ENCODE results near the gene HECTD1.

DNA sequence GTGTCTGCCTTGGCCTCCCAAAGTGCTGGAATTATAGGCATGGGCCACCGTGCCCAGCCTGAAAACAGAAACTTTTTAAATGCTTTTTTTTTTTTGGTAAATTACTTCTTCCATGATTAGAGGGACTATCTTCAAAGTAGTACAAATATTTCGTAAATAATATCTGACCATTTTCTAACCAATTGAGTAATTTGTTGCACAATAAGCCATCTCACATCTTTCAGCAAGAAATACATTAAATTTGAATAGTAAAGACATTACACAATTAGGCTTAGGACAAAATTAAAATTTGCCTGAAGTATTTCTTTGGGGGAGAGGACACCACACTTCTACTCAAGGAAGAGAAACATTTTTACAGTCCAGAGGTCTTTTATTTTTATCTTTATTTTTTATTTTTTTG, 96.7 kb downstream of the HECTD1 start:
- no peak for TF ChIP-seq GABPA (IDR thresholded peaks at IDR 0.05; ENCODE audit: low read depth)
- TF ChIP-seq, protein P1, sequence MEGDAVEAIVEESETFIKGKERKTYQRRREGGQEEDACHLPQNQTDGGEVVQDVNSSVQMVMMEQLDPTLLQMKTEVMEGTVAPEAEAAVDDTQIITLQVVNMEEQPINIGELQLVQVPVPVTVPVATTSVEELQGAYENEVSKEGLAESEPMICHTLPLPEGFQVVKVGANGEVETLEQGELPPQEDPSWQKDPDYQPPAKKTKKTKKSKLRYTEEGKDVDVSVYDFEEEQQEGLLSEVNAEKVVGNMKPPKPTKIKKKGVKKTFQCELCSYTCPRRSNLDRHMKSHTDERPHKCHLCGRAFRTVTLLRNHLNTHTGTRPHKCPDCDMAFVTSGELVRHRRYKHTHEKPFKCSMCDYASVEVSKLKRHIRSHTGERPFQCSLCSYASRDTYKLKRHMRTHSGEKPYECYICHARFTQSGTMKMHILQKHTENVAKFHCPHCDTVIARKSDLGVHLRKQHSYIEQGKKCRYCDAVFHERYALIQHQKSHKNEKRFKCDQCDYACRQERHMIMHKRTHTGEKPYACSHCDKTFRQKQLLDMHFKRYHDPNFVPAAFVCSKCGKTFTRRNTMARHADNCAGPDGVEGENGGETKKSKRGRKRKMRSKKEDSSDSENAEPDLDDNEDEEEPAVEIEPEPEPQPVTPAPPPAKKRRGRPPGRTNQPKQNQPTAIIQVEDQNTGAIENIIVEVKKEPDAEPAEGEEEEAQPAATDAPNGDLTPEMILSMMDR (IDR thresholded peaks at IDR 0.05): no peak
- TF ChIP-seq RCOR1 (IDR thresholded peaks at IDR 0.05; ENCODE audit: low read length): no peak
- no peak for TF ChIP-seq EP300 (IDR thresholded peaks at IDR 0.05; ENCODE audit: borderline replicate concordance in 1 of 2, low read depth in 1 of 2, low read length in 1 of 2)
- TF ChIP-seq, protein P2, sequence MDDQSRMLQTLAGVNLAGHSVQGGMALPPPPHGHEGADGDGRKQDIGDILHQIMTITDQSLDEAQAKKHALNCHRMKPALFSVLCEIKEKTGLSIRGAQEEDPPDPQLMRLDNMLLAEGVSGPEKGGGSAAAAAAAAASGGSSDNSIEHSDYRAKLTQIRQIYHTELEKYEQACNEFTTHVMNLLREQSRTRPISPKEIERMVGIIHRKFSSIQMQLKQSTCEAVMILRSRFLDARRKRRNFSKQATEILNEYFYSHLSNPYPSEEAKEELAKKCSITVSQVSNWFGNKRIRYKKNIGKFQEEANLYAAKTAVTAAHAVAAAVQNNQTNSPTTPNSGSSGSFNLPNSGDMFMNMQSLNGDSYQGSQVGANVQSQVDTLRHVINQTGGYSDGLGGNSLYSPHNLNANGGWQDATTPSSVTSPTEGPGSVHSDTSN (IDR thresholded peaks at IDR 0.05): no peak
- no peak for TF ChIP-seq NFIC (IDR thresholded peaks at IDR 0.05; ENCODE audit: borderline replicate concordance)
